Panc1 (cell line): ENCODE data around the gene LINC01488. TPM values are rescaled to one million over a fixed set of nuclear protein-coding genes. Genes with fewer than 3 reads are reported as not detected.

ENCODE experiments used
- ATAC-seq: fragments of 200-7000 bp; cut with Tn5 transposase; 2 replicates; pipeline ENCODE4 v1.9.1; 2020; ENCODE audit warnings: mild to moderate bottlenecking, moderate library complexity
- BruUV-seq: library from RNA; stranded (reverse); fragments of 400-500 nt; replicated peaks from 2 replicates; lab custom pipeline; 2021; lab: Mats Ljungman, UMichigan
- CTCF ChIA-PET: fragments of 300-600 bp; sonication (Branson Sonifier 250); formaldehyde crosslinking; loops from one replicate; lab custom pipeline; 2022; ENCODE audit warnings: antibody characterized with exemption; lab: Charles Lee
- POLR2A ChIA-PET: fragments of 300-600 bp; sonication (Branson Sonifier 250); formaldehyde crosslinking; loops from one replicate; lab custom pipeline; 2022; ENCODE audit warnings: antibody characterized with exemption; lab: Charles Lee
- DNase-seq: peaks from one replicate; pipeline ENCODE4 v3.0.0-alpha.2; 2010; ENCODE audit warnings: low read depth, low spot score
- H3K27ac ChIP-seq: 2 replicates; pipeline ENCODE4 v1.5.1; 2011; ENCODE audit warnings: mild to moderate bottlenecking, low read length, inconsistent platforms
- H3K27me3 ChIP-seq: fragments of 200-500 bp; sonication (Bioruptor generic); 2 replicates; pipeline ENCODE4 v1.6.0; 2014; ENCODE audit warnings: low read length, inconsistent platforms; ENCODE audit not compliant: control insufficient read depth, insufficient read depth
- H3K36me3 ChIP-seq: fragments of 200-500 bp; sonication (Bioruptor generic); 2 replicates; pipeline ENCODE4 v1.5.1; 2014; ENCODE audit warnings: inconsistent platforms, mild to moderate bottlenecking, low read length, moderate library complexity; ENCODE audit not compliant: control insufficient read depth, insufficient read depth
- H3K4me1 ChIP-seq: 2 replicates; pipeline ENCODE4 v1.5.1; 2011; ENCODE audit warnings: inconsistent platforms, mild to moderate bottlenecking, low read length, moderate library complexity; ENCODE audit not compliant: control insufficient read depth, insufficient read depth
- H3K4me3 ChIP-seq, 2 experiments: 2 replicates each; pipeline ENCODE4 v1.5.1; 2011 to 2012; ENCODE audit warnings: low read depth in 2 of 2, low read length in 2 of 2, mild to moderate bottlenecking in 2 of 2, inconsistent platforms in 1 of 2, moderate library complexity in 1 of 2
- H3K9me3 ChIP-seq: fragments of 200-500 bp; sonication (Bioruptor generic); 2 replicates; pipeline ENCODE4 v1.5.1; 2014; ENCODE audit warnings: low read depth, mild to moderate bottlenecking, inconsistent platforms, low read length, moderate library complexity; ENCODE audit not compliant: control insufficient read depth, insufficient read depth
- POLR2AphosphoS5 ChIP-seq: IDR thresholded peaks from 2 replicates; pipeline ENCODE4 v1.6.1; 2012; ENCODE audit warnings: mild to moderate bottlenecking, low read depth, low read length, moderate library complexity
- SIN3A ChIP-seq: IDR thresholded peaks from 2 replicates; pipeline ENCODE4 v1.6.1; 2012; ENCODE audit warnings: low read depth, mild to moderate bottlenecking, low read length, moderate library complexity, borderline replicate concordance; ENCODE audit not compliant: insufficient read depth
- TCF7L2 ChIP-seq: IDR thresholded peaks from 2 replicates; pipeline ENCODE4 v1.6.1; 2011; ENCODE audit warnings: mild to moderate bottlenecking, low read depth, low read length, inconsistent platforms
- in situ Hi-C: cut with HindIII; loops from 2 replicates; pipeline ENCODE4 v1.10.0; 2016; ENCODE audit warnings: low sequenced_read_pairs, low pct_unique_long_range_greater_than_20kb
- intact Hi-C: fragments of 100-400 bp; cut with micrococcal nuclease; formaldehyde crosslinking; loops from one replicate; pipeline ENCODE4 v1.10.0; 2022; ENCODE audit not compliant: unreplicated experiment
- total RNA-seq: library from RNA; stranded (reverse); gene quantifications from one replicate; pipeline ENCODE4 v1.2.1, GENCODE V29; 2021; ENCODE audit not compliant: unreplicated experiment
- TF ChIP-seq, protein P1 (sequence below): fragments of 450-650 bp; IDR thresholded peaks from 2 replicates; pipeline ENCODE4 v1.5.1; 2017; ENCODE audit warnings: mild to moderate bottlenecking
- TF ChIP-seq, protein P2 (sequence below), 2 experiments: IDR thresholded peaks; 2 replicates each; pipeline ENCODE4 v1.6.1; 2011 to 2012; ENCODE audit warnings: low read depth in 2 of 2, control low read depth in 1 of 2, low read length in 1 of 2, mild to moderate bottlenecking in 1 of 2, moderate library complexity in 1 of 2; ENCODE audit not compliant: insufficient read depth in 1 of 2

The LINC01488 gene
- total RNA-seq, 1 experiment from 2014 or later: not detected

- H3K9me3 ChIP-seq: peaks cover 4% of the 10 kb centered on the region; the same call in 1 of the 2 replicates
- no peak overlapping the region for H3K4me3 ChIP-seq
- H3K36me3 ChIP-seq: no peaks in the 10 kb centered on the region
- no peak overlapping the region for H3K27ac ChIP-seq
- POLR2A ChIA-PET: no interaction called here
- no peaks in the 10 kb centered on the region; the same call in 1 of the 2 replicates for H3K4me1 ChIP-seq
- intact Hi-C loops (no loop called here), in situ Hi-C loops (no loop called here)
- no TSS peak for BruUV-seq
- no peaks in the 10 kb centered on the region for H3K27me3 ChIP-seq
- DNase-seq: no peak
- CTCF ChIA-PET: interaction anchor here (0.5 kb wide), 1 partner anchor 9 kb away, joined by 3 read pairs; no protein-coding TSS in a partner anchor
- no peak for ATAC-seq
- no peak for TF ChIP-seq SIN3A
- TF ChIP-seq TCF7L2: no peak
- TF ChIP-seq, protein P1, sequence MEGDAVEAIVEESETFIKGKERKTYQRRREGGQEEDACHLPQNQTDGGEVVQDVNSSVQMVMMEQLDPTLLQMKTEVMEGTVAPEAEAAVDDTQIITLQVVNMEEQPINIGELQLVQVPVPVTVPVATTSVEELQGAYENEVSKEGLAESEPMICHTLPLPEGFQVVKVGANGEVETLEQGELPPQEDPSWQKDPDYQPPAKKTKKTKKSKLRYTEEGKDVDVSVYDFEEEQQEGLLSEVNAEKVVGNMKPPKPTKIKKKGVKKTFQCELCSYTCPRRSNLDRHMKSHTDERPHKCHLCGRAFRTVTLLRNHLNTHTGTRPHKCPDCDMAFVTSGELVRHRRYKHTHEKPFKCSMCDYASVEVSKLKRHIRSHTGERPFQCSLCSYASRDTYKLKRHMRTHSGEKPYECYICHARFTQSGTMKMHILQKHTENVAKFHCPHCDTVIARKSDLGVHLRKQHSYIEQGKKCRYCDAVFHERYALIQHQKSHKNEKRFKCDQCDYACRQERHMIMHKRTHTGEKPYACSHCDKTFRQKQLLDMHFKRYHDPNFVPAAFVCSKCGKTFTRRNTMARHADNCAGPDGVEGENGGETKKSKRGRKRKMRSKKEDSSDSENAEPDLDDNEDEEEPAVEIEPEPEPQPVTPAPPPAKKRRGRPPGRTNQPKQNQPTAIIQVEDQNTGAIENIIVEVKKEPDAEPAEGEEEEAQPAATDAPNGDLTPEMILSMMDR: no peak
- TF ChIP-seq, protein P2, sequence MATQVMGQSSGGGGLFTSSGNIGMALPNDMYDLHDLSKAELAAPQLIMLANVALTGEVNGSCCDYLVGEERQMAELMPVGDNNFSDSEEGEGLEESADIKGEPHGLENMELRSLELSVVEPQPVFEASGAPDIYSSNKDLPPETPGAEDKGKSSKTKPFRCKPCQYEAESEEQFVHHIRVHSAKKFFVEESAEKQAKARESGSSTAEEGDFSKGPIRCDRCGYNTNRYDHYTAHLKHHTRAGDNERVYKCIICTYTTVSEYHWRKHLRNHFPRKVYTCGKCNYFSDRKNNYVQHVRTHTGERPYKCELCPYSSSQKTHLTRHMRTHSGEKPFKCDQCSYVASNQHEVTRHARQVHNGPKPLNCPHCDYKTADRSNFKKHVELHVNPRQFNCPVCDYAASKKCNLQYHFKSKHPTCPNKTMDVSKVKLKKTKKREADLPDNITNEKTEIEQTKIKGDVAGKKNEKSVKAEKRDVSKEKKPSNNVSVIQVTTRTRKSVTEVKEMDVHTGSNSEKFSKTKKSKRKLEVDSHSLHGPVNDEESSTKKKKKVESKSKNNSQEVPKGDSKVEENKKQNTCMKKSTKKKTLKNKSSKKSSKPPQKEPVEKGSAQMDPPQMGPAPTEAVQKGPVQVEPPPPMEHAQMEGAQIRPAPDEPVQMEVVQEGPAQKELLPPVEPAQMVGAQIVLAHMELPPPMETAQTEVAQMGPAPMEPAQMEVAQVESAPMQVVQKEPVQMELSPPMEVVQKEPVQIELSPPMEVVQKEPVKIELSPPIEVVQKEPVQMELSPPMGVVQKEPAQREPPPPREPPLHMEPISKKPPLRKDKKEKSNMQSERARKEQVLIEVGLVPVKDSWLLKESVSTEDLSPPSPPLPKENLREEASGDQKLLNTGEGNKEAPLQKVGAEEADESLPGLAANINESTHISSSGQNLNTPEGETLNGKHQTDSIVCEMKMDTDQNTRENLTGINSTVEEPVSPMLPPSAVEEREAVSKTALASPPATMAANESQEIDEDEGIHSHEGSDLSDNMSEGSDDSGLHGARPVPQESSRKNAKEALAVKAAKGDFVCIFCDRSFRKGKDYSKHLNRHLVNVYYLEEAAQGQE (IDR thresholded peaks at IDR 0.05; ENCODE audit: insufficient read depth in 1 of 2, low read depth in 2 of 2, low read length in 1 of 2): no peak
- no peak for TF ChIP-seq POLR2AphosphoS5
Observed at GRCh38 chr11:69461272-69461962, 20.0 kb upstream of the LINC01488 start.

GRCh38 chr11:69462106-69462951, 19.1 kb upstream of the LINC01488 start:
- DNase-seq: no peak
- intact Hi-C loops: no loop called here
- POLR2A ChIA-PET: interaction anchor here (0.5 kb wide), 1 partner anchor 89 kb away, joined by 11 read pairs; no protein-coding TSS in a partner anchor
- no peak for ATAC-seq
- TF ChIP-seq, protein P1: no peak
- TF ChIP-seq POLR2AphosphoS5: no peak
- TF ChIP-seq, protein P2 (IDR thresholded peaks at IDR 0.05; ENCODE audit: insufficient read depth in 1 of 2, low read depth in 2 of 2, low read length in 1 of 2): no peak
- no peak for TF ChIP-seq SIN3A
- no peak for TF ChIP-seq TCF7L2
- Histone ChIP-seq H3K9me3 (peaks cover 4% of the 10 kb centered on the region; the same call in 1 of the 2 replicates), H3K4me3 (no peak overlapping the region), H3K27me3 (no peaks in the 10 kb centered on the region), H3K4me1 (no peaks in the 10 kb centered on the region; the same call in 1 of the 2 replicates), H3K36me3 (no peaks in the 10 kb centered on the region), H3K27ac (no peak overlapping the region)
- BruUV-seq: no TSS peak
- in situ Hi-C loops: no loop called here
- CTCF ChIA-PET: interaction anchor here (0.5 kb wide), 1 partner anchor 8 kb away, joined by 3 read pairs; no protein-coding TSS in a partner anchor
